Measurements from ENCODE around the gene JOSD2.

DNA sequence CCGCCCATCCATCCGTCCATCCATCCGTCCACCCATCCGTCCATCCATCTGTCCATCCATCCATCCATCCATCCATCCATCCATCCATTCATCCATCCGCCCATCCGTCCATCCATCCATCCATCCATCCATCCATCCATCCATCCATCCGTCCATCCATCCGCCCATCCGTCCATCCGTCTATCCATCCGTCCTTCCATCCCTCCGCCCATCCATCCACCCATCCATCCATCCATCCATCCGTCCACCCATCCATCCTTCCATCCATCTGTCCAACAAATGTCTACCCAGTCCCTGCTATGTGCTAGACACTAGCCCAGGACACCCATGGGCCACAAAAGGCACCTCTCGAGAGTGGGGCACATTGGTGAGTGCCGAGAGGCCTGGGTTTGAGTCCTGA lies 41.5 kb upstream of the JOSD2 start:
- TF ChIP-seq, protein P1, sequence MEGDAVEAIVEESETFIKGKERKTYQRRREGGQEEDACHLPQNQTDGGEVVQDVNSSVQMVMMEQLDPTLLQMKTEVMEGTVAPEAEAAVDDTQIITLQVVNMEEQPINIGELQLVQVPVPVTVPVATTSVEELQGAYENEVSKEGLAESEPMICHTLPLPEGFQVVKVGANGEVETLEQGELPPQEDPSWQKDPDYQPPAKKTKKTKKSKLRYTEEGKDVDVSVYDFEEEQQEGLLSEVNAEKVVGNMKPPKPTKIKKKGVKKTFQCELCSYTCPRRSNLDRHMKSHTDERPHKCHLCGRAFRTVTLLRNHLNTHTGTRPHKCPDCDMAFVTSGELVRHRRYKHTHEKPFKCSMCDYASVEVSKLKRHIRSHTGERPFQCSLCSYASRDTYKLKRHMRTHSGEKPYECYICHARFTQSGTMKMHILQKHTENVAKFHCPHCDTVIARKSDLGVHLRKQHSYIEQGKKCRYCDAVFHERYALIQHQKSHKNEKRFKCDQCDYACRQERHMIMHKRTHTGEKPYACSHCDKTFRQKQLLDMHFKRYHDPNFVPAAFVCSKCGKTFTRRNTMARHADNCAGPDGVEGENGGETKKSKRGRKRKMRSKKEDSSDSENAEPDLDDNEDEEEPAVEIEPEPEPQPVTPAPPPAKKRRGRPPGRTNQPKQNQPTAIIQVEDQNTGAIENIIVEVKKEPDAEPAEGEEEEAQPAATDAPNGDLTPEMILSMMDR (IDR thresholded peaks at IDR 0.05), result no peak
- no peak for TF ChIP-seq POLR2AphosphoS5 (IDR thresholded peaks at IDR 0.05)
- TF ChIP-seq POLR2A (IDR thresholded peaks at IDR 0.05), result no peak
